SK-N-SH (cell line): ENCODE data around the gene SNCAIP.

Experiments
- CHD2 ChIP-seq: fragments of 150-350 bp; IDR thresholded peaks from 2 replicates; pipeline ENCODE4 v1.6.1; 2018; ENCODE audit warnings: low read length; ENCODE audit not compliant: partially characterized antibody
- MXI1 ChIP-seq: IDR thresholded peaks from 2 replicates; pipeline ENCODE4 v1.6.1; 2012; ENCODE audit warnings: mild to moderate bottlenecking, low read depth, low read length, improper control_type of control experiment
- RCOR1 ChIP-seq: fragments of 150-350 bp; IDR thresholded peaks from 2 replicates; pipeline ENCODE4 v1.6.1; 2017; ENCODE audit warnings: antibody characterized with exemption, low read length
- TF ChIP-seq, protein P1 (sequence below): fragments of 200-600 bp; sonication (generic); IDR thresholded peaks from 2 replicates; pipeline ENCODE4 v1.6.1; 2017; ENCODE audit warnings: antibody characterized with exemption, mild to moderate bottlenecking, moderate library complexity

DNA sequence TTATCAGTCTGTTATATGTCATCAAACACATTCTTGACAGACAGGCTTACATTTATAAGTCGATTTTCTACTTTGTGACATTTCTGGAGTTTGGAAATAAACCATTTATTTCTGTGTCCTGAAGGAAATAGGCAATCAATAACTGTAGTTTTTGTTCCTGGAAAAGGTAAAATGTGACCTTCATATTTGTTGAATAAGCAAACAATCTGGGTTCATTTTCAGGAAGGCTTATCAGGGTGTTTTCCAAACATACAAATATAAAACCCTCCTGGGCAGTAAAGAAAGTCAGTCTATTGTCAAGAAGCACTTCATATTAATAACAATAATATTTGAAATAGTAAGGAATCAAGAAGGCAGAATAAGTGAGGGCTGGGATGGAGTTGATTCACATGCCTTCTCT, 195.0 kb downstream of the SNCAIP start:
- TF ChIP-seq MXI1, result no peak
- TF ChIP-seq, protein P1, sequence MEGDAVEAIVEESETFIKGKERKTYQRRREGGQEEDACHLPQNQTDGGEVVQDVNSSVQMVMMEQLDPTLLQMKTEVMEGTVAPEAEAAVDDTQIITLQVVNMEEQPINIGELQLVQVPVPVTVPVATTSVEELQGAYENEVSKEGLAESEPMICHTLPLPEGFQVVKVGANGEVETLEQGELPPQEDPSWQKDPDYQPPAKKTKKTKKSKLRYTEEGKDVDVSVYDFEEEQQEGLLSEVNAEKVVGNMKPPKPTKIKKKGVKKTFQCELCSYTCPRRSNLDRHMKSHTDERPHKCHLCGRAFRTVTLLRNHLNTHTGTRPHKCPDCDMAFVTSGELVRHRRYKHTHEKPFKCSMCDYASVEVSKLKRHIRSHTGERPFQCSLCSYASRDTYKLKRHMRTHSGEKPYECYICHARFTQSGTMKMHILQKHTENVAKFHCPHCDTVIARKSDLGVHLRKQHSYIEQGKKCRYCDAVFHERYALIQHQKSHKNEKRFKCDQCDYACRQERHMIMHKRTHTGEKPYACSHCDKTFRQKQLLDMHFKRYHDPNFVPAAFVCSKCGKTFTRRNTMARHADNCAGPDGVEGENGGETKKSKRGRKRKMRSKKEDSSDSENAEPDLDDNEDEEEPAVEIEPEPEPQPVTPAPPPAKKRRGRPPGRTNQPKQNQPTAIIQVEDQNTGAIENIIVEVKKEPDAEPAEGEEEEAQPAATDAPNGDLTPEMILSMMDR, result no peak
- no peak for TF ChIP-seq CHD2
- no peak for TF ChIP-seq RCOR1
